Muscle of back (tissue), 11 donors: ENCODE data around the gene TMEM163. TPM values are rescaled to one million over a fixed set of nuclear protein-coding genes. Genes with fewer than 3 reads are reported as not detected.
"Not testable (repeated sequence)": the region's sequence is repeated elsewhere in the genome, so short reads cannot be mapped to it uniquely, and the experiment has no call there.

Experiments
- DNase-seq, 3 donors: peaks; one replicate each; pipeline versions ENCODE4 v3.0.0 to v3.0.0-alpha.2; 2013
- polyA plus RNA-seq, 10 donors: library from polyadenylated mRNA; unstranded; fragments of 120-200 nt; gene quantifications; one replicate each; pipeline ENCODE4 v1.2.1, GENCODE V29; 2013; ENCODE audit not compliant: insufficient read length in 10 of 10

Gene TMEM163
- polyA plus RNA-seq, 10 donors = 0.67 to 2.2 (median 0.96) TPM

GRCh38 chr2:134665727-134666506 is 52.9 kb downstream of the TMEM163 start:
- DNase-seq = no peak

GRCh38 chr2:134663451-134664450 is 55.0 kb downstream of the TMEM163 start:
- no peak for DNase-seq

GRCh38 chr2:134662751-134663150 is 56.0 kb downstream of the TMEM163 start:
- DNase-seq = no peak

GRCh38 chr2:134660626-134661402 is 58.0 kb downstream of the TMEM163 start:
- DNase-seq = no peak

DNA sequence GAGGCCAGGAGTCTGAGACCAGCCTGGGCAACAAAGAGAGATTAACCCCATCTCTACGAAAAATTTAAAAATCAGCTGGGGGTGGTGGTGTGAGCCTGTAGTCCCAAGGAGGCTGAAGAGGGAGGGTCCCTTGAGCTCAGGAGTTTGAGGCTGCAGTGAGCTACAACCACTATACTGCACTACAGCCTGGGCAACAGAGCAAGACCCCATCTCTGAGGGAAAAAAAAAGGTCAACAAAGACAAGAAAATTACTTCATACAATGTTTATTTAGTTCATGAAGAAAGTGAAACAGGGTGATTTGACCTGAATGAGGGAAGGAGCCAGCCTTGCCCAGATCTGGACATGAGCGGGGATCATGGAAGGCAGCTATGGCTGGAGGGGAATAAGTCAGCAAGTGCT is 59.1 kb downstream of the TMEM163 start:
- no peak for DNase-seq

DNA sequence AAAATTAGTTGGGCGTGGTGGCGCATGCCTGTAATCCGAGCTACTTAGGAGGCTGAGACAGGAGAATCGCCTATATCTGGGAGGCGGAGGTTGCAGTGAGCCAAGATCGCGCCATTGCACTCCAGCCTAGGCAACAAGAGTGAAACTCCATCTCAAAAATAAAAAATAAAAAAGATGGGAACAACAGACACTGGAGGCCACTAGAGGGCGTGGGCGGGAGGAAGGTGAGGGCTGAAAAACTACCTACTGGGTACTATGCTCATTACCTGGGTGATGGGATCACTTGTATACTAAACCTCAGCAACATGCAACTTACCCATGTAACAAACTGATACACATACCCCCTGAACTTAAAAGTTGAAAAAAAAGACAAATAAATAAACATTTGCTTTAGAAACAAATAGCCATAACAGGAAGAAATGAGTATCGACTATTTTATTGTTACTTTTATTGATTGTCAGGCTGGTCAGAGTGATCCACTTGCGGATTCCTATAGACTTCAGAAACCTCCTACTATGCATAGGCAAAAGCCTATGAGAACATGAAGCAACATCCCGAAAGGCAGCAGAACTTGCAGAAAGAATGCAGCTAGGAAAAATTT is 61.0 kb downstream of the TMEM163 start:
- DNase-seq = no peak

GRCh38 chr2:134656391-134656790 is 62.4 kb downstream of the TMEM163 start:
- not testable (repeated sequence) for DNase-seq

DNA sequence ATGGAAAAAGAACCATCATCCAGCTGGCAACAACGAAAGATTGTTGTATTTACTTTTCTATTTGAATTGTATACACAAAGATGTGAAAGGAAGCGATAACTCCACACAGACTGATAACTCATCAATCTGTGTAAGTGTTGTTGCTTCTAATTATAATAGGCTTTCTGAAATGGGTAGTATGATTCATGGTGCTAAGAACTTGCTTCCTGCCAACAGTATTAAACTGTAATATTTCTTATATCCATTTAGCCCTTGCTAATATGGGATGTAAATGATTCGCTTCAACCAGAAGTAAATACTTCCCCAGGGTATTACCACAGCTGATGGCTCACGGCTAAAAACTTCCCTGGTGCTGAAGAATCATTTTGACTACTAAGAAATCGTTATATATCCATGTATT is 70.2 kb downstream of the TMEM163 start:
- DNase-seq = no peak

DNA sequence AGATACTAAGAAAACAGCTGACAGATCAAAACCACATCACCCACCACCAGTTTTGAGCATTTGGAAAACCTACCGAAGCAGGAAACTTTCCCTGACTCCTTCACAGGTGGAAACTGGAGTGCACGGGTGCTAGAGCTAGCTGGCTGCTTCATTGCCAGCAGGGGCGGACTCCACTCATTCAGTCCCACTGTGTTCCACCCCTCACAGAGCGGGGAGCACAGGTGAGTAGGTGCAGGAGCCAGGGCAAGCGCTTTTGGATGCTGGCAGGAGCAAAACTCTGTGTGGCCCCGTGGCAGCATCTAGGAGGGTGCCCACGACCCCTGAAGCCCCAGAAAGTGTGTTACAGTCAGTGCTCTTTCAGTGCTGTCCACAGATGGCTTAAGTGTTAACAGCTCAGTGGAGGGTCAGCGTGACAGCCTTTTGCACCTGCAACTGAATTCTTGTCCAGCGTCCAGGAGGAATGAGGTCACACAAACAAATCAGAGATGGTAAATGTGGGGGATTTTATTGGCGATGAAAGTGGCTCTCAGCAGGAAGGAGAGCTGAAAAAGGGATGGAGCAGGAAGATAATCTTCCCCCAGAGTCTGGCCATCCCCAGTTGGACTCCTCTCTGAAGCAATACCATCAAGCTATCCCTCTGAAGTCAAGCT is 71.1 kb downstream of the TMEM163 start:
- peak in 2 of 3 donors; percentile 11 to 15 for DNase-seq

DNA sequence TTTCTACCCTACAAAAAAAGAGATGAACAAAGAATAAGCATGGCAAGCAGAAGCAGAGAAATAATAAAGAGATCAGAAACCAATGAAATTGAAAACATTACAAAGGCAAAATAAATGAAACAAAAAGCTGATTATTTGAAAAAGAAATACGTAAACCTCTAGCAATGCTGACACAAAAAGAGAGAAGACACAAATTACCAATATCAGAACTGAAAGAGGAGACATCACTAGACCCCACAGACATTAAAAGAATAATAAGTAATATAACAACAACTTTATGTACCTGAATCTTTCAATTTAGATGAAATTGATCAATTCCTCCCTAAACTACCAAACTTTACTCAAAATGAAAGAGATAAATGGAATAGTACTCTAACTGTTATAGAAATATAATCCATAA is 75.9 kb downstream of the TMEM163 start:
- no peak for DNase-seq

GRCh38 chr2:134640494-134640893 is 78.3 kb downstream of the TMEM163 start:
- no peak for DNase-seq

GRCh38 chr2:134639265-134639664 is 79.5 kb downstream of the TMEM163 start:
- no peak for DNase-seq

GRCh38 chr2:134636714-134637113 is 82.1 kb downstream of the TMEM163 start:
- DNase-seq = no peak

- DNase-seq = no peak
Measured at GRCh38 chr2:134634054-134634753, 84.6 kb downstream of the TMEM163 start.

DNA sequence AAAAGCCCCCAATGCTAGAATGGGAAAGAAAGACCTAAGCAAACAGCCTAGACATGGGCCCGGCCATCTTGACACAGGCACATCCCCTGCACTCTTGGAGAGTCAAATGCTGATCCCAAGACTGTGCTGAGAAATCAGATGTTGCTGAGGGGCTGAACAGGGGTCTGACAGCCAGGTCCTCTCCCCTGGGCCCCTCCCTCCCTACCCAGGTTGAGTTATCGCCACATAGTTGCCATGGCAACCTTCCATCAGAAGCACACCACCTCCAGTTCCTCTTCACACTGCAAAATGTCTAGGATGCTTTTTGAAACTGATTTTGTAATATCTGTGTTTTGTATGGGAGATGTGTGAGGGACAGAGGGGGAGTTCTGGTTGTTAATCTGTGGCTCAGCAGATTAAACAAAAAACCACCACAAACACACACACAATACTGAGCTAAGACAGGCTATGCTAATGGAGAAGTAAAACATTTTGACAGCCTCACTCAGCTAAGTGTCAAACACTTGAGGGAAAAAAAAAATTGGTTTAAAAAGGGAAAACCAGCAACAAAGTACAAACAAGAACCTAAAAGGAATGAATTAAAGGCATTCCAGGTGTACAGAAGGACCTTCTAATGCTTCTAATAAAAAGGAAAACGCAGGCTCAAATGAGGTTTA is 88.2 kb downstream of the TMEM163 start:
- DNase-seq = no peak

GRCh38 chr2:134628453-134628852 is 90.3 kb downstream of the TMEM163 start:
- DNase-seq = no peak

DNA sequence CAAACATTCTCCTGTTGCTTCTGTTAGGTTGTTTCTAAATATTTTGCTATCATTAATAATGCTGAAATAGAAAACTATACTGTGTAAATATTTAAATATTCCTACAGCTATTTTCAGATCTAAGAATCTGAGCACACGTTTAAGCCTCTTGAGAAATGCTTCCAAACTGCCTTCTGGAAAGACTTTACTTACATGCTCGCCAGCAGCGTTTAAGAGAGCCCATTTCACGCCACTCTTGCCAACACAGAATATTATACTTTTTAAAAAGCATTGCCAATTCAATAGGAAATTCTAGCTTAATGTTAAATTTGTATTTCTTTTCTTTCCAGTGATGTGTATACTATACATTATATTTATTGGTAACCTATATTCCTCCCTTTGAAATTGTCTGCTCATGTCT is 92.0 kb downstream of the TMEM163 start:
- DNase-seq = no peak

GRCh38 chr2:134625311-134625710 is 93.5 kb downstream of the TMEM163 start:
- DNase-seq = no peak

- no peak for DNase-seq
Measured at GRCh38 chr2:134623796-134624195, 95.0 kb downstream of the TMEM163 start.

DNA sequence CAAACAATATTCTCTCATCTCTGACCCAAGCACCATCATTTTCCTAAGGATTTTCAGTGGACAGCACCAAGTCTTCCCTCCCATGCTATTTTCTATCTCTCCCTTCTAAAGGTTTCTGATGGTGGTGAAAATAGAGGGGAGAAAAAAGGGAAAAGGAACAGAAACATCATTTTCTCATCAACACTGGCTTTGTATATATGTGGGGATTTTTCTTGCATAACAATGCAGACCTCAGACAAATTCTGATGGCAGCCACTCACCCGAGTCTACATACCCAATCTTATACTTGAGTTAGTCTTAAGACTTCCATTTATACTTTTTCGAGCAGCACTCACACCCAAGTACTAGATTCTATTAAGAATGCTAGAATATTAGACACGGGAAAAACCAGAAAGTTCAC is 95.8 kb downstream of the TMEM163 start:
- DNase-seq = no peak
